Right lobe of liver (tissue), 4 donors: Measurements from ENCODE around the gene H6PD.

Experiments
- CTCF ChIP-seq, 4 donors: fragments of 200-600 bp in 3 of 4; fragments of 450-650 bp in 1 of 4; IDR thresholded peaks; one replicate each; pipeline versions ENCODE4 v1.5.1 to v1.8.0; 2016 to 2022; ENCODE audit warnings: antibody characterized with exemption in 4 of 4, mild to moderate bottlenecking in 2 of 4
- POLR2A ChIP-seq: fragments of 450-650 bp; IDR thresholded peaks from one replicate; pipeline ENCODE4 v1.6.1; 2017; ENCODE audit warnings: antibody characterized with exemption, mild to moderate bottlenecking
- donor health status: DM: no; HTN: no; CAD: no.
- donor health status: DM: no; HTN: no; CAD: no.
- donor health status: DM: no; HTN: yes; CAD: no.

DNA sequence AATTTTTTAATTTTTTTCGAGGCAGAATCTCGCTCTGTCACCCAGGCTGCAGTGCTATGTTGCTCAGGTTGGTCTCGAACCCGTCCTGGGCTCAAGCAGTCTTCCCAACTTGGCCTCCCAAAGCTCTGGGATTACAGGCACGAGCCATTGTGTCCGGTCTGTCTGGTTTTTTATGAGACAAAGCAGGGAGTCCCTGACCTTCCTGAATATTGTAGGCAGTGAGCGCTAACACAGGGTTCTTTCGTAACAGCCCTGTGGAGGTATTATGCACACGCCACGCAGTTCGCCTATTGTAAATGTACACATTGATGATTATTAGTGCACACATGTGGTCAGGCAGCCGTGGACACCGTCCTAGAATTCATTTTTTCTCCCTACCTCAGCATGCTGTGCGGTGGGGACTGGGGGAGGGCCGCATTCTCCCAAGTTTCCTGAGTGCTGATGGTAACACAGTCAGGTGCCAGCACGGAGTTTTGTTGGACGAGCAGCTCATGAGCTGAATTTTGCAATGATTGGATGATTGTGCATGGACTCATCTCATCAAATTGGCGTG lies 77.7 kb downstream of the H6PD start:
- no peak for TF ChIP-seq CTCF (IDR thresholded peaks at IDR 0.05)
- TF ChIP-seq POLR2A: no peak
